ENCODE measurements around the gene C8B. TPM values are rescaled to one million over a fixed set of nuclear protein-coding genes. Genes with fewer than 3 reads are reported as not detected.
A peak's percentile ranks its signal among the peaks of the same experiment; 100 is the strongest.

The C8B gene
- total RNA-seq, 1 donor from 2014 or later: not detected

GRCh38 chr1:56931686-56932085 is 34.1 kb downstream of the C8B start:
- DNase-seq (ENCODE audit: low read depth): no peak

- no peak for DNase-seq (ENCODE audit: low read depth)
These were observed 34.6 kb downstream of the C8B start for GRCh38 chr1:56931211-56931610.

- no peak for DNase-seq (ENCODE audit: low read depth)
These were observed 36.3 kb downstream of the C8B start for GRCh38 chr1:56929492-56929891.

DNA sequence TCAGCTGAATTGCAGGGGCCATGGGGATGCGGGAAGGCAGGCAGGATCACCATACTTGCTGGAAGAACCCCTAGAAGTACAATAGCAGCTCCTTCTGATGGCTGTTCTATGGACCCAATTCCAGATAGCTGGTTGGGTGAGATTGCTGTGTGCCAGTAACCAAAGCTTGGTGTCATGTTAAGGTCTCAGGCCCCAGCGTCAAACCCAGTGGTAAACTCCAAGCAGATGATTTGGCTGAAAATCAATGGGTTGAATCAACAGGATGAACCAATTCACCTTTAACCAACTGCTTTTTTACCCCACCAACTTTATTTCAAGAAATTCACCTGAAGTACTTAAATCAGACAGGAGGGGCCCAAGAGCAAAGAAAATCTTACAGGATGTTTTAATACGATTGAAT is 37.8 kb downstream of the C8B start:
- DNase-seq (ENCODE audit: low read depth): no peak

DNA sequence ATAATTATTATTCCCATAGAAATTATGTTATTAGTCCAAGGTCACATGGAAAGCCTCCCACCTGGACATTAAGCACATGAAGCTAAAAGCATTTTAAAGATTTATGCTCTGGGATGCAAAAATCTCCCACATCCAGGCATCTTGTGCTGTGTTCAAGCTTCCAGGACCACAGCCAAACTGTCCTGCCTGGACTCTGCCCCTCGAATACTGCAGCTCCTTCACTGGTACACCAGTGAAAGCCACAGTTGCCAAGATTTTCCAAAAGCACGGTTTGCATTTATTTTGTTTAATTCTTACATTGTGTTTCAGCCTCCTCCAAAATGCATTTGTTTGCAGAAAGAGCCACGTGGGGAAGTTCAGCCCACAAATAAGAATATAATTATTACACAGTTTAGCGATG is 38.6 kb downstream of the C8B start:
- no peak for DNase-seq (ENCODE audit: low read depth)

DNA sequence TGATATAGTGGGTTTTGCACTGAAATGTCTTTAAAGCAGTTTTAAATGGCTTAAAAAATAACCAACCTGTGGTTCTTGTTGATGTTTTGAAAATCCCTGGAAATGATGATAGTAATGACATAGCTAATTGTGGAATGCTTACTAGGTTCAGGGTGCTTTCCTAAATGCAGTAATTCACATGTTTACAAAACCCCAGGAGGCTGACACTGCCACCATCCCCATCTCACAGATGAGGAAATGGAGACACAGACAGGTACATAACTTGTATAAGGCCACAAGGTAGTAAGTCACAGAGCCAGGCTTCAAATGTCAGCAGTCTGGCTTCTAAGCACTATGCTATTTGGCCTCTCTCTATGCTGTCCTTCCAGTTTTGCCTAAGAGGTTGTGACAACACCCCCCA is 40.6 kb downstream of the C8B start:
- DNase-seq (ENCODE audit: low read depth): peak; percentile 60

DNA sequence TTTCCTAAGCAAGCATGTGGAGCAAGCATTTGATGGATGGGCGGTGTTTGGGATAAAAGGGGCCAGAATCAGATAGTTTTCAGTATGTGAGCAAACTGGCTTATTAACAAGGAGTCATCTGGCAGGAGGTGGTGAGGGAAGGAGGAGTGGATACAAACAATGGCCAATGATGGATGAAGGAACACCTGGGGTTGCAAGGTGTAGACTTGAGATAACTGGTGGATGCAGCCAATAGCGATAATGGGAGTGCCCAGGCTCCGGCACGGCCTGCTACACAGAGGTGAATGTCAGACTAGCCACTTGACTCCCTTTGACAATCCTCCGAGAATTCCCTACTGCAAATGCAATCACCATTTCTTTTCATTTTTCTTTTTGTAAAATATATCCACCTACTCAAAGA is 41.7 kb downstream of the C8B start:
- DNase-seq (ENCODE audit: low read depth): no peak

DNA sequence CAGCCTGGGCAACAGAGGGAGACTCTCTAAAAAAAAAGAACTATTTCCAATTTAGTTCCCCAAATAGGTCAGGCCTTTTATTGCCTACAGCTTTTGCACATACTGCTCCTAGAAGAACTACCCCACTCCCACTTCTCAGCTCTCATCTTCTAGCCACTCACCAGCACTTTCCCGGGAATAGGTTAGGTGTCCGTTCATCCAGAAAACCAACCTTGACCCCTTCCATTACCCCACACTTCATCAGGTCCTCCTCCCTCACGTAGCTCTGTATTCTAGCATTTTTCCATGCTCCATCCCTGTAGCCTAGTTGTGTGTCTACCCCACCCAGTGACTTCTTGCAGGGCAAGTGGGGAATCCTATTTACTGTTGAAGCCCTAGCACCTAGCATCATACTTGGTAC is 42.6 kb downstream of the C8B start:
- DNase-seq (ENCODE audit: low read depth): peak; percentile 58

GRCh38 chr1:56922507-56922906 is 43.3 kb downstream of the C8B start:
- no peak for DNase-seq (ENCODE audit: low read depth)

- no peak for DNase-seq (ENCODE audit: low read depth)
These were observed 43.7 kb downstream of the C8B start for GRCh38 chr1:56922070-56922469.

GRCh38 chr1:56921479-56921878 is 44.3 kb downstream of the C8B start:
- peak; percentile 47 for DNase-seq (ENCODE audit: low read depth)

DNA sequence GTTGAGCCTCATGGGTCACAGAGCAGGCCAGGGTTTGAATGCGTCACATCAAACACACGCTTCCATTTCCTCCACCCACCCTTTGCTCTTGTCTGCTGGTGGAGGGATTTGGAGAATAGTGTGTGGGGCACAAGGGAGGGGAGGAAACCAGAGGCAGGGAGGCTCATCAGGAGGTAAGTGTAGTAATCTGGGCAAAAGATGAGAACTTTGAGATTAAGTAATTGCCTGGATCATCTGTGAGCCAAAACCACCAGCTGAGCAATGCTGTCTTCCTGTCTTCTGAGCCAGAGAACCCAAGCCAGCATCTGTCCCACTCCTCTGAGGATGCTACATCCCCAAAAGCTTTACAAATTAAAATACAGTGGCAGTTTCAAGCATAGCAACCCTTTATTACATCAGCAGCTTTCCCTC is 45.2 kb downstream of the C8B start:
- DNase-seq (ENCODE audit: low read depth): peak; percentile 91

- no peak for DNase-seq (ENCODE audit: low read depth)
These were observed 48.5 kb downstream of the C8B start for GRCh38 chr1:56917356-56917755.

DNA sequence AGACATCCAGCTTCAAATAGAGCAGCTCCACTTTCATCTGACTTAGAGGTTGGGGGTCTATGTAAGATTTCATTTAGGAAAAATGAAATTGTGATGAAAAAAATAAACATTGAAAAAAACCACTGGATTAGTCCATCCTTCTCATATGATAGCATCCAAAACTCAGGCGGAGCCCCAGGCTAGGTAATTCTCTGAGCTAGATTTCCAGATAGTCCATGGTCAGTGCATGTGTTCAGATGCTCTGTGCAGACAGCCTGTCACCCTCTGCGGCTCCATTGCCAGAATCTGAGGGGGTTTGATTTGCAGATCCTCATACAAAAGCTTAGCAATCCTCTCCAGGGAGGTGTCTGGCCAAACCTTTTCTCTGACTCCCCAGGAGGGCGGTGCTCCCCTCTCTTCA is 49.2 kb downstream of the C8B start:
- no peak for DNase-seq (ENCODE audit: low read depth)

GRCh38 chr1:56915960-56916359 is 49.9 kb downstream of the C8B start:
- peak; percentile 74 for DNase-seq (ENCODE audit: low read depth)

DNA sequence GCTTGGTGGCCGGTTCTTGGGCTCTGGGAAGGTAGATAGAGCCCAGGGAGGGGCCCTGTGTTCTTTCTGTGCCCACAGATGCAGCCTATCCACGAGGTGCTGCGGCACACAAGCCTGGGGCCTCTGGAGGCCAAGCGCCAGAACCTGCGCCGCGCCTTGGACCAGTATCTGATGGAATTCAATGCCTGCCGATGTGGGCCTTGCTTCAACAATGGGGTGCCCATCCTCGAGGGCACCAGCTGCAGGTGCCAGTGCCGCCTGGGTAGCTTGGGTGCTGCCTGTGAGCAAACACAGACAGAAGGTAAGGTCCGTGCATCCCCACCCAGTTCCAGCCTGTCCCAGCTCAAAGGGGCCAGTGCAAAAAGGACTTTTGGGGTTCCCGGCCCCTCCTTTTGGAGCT is 53.5 kb downstream of the C8B start:
- no peak for DNase-seq (ENCODE audit: low read depth)

DNA sequence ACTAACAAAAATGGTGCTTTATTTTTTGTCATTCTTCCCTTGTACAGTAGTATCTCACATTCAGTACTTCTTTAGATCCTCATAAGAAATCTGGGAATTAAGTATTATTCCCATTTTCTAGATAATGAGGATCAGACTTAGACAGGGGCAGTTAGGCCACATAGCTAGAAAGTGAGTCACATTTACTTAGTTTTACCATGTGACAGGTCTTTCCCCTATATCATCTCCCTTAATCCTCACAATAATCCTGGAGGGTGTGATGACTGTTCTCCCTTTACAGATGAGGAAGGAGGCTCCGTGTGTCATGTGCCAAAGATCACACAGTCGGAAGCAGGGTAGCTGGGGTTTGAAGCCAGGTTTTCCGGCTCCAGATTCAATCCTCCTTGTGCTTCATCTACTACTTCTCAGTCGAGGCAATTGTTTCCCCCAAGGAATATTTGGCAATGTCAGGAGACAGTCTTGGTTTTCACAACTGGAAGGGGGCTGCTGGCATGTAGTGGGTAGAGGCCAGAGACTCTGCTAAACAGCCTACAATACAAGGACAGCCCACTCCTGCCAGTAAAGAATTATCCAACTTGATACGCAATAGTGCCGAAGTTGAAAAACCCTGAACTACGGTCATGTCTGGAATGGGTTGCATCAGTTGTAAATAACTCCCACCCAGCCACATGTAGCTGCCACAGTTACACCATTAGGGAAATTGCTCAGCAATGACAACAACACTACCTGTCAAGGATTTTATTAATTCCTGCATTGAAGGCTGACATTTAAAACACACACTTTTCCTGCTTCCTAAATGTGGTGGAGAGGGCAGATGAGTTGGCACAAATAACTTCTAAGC is 54.5 kb downstream of the C8B start:
- peak; percentile 73 for DNase-seq (ENCODE audit: low read depth)

DNA sequence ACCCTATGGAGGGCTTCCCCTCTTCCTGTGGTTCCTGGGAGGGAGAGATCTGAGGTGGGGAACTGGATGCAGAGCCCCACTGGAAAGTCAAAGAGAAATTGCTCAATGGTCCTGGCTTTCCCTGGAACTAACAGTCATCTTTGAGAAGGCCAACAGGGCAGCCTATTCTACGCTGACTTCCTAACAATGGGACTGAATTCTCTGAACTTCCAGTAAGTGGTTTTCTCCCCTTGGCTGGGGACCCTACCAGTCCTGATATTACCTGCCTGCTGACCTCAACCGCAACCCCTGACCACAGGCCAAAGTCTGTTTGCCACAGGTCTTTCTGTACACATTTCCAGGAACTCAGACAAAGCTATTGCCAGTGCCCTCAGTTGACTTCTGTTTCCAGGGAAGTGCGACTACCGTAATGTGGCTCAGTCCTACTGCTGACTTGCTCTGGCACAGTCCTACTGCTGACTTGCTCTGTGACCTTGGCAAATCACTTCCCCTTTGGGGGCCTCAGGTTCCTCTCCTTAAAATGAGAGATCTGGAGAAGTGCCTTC is 55.3 kb downstream of the C8B start:
- DNase-seq (ENCODE audit: low read depth): peak; percentile 88

GRCh38 chr1:56908619-56909221 is 57.1 kb downstream of the C8B start:
- peak; percentile 71 for DNase-seq (ENCODE audit: low read depth)

GRCh38 chr1:56905667-56906066 is 60.1 kb downstream of the C8B start:
- no peak for DNase-seq (ENCODE audit: low read depth)

GRCh38 chr1:56904663-56905397 is 61.0 kb downstream of the C8B start:
- no peak for DNase-seq (ENCODE audit: low read depth)

DNA sequence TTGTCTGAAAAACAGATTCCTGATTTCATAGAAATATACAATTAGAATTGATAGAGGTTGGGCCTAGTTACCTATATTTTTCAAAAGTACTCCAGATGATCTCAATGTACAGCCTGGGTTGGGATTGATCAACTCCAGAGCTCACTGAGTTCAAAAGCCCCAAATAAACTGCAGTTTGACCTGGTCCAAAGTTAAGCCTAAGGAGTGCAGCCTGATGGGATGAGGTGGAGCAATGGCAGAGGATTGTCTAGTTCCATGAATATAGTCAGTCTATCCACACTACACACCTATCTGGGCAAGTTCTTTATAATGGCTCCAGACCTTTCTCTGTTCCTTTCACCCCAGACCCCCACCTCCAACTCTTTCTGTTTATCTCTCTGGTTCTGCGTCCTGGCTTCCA is 62.0 kb downstream of the C8B start:
- DNase-seq (ENCODE audit: low read depth): no peak

DNA sequence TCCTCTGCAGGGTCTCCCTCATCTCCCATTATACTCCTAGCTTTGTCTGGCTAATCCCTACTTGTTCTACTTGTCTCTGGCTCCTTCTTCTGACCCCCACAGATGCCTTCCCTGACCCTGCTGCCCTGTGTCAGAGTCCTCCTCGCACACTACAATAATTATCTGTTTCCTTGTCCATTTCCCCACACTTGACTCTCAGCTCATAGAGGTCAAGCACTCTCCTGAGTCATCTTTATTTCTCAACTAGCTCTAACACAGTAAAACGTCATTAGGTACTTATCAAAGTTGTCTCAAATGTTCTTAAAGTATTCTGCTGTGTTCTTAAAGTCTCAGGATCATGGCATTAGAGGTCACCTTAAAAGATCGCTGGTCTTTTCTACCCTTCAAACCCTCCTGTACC is 64.1 kb downstream of the C8B start:
- DNase-seq (ENCODE audit: low read depth): peak; percentile 86
